K562 (cell line): ENCODE data around the gene ERVFRD-1. TPM values are rescaled to one million over a fixed set of nuclear protein-coding genes. Genes with fewer than 3 reads are reported as not detected.
A peak's percentile ranks its signal among the peaks of the same experiment; 100 is the strongest.

ENCODE experiments used
- C11orf30 ChIP-seq: fragments of 450-650 bp; IDR thresholded peaks from 2 replicates; pipeline ENCODE4 v1.6.1; 2016; ENCODE audit warnings: low read depth, mild to moderate bottlenecking
- FIP1L1 ChIP-seq: fragments of 200-400 bp; formaldehyde crosslinking; IDR thresholded peaks from 2 replicates; pipeline ENCODE4 v1.6.1; 2018; ENCODE audit warnings: mild to moderate bottlenecking, low read depth, low read length; ENCODE audit not compliant: poor library complexity, severe bottlenecking
- JUNB ChIP-seq: fragments of 450-650 bp; formaldehyde crosslinking; conservative IDR thresholded peaks from 2 replicates; pipeline ENCODE4 v1.4.0; 2020; ENCODE audit warnings: mild to moderate bottlenecking
- MAFF ChIP-seq: IDR thresholded peaks from 2 replicates; pipeline ENCODE4 v1.6.1; 2012; ENCODE audit warnings: low read length, improper control_type of control experiment
- MAZ ChIP-seq, 2 experiments: fragments of 450-650 bp in 1 of 2; sonication (generic) in 1 of 2; formaldehyde crosslinking; IDR thresholded peaks in 1 of 2; conservative IDR thresholded peaks in 1 of 2; 2 replicates each; pipeline versions ENCODE4 v1.4.0 to v1.5.0; 2020; ENCODE audit warnings: mild to moderate bottlenecking in 1 of 2, missing genetic modification reagents in 1 of 2
- MCM3 ChIP-seq: fragments of 450-650 bp; IDR thresholded peaks from 2 replicates; pipeline ENCODE4 v1.6.1; 2016
- NEUROD1 ChIP-seq: fragments of 150-350 bp; IDR thresholded peaks from 2 replicates; pipeline ENCODE4 v1.6.1; 2014; ENCODE audit warnings: borderline replicate concordance, low read length, low read depth; ENCODE audit not compliant: partially characterized antibody
- TRIM24 ChIP-seq, 2 experiments: fragments of 450-650 bp; IDR thresholded peaks; 2 replicates each; pipeline ENCODE4 v1.6.1; 2016
- ZEB2 ChIP-seq: fragments of 450-650 bp; IDR thresholded peaks from 2 replicates; pipeline ENCODE4 v1.6.1; 2016
- polyA plus RNA-seq, 8 experiments: library from polyadenylated mRNA; depleted of rRNA in 4 of 8; stranded (reverse) in 5 of 8; unstranded in 3 of 8; fragments of >200 nt; fragmentation: Nextera tagmentation in 2 of 8; fragmentation: Illumina TruSeq in 1 of 8; extraction: Ambion mirVana in 2 of 8; extraction: Trizol in 1 of 8; gene quantifications; 2 replicates each; pipeline versions ENCODE4 v1.2.1 to v1.2.3, GENCODE V29; 2011 to 2014; ENCODE audit warnings: inconsistent platforms in 1 of 8, missing spikeins in 1 of 8
- total RNA-seq, 7 experiments: library from RNA; depleted of rRNA in 6 of 7; stranded (reverse); fragments of >200 nt in 6 of 7; fragmentation: Illumina TruSeq in 2 of 7; extraction: Trizol in 2 of 7; gene quantifications; 2 replicates each; pipeline versions ENCODE4 v1.2.1 to v1.2.3, GENCODE V29; 2011 to 2021; ENCODE audit warnings: low replicate concordance in 1 of 7
- TF ChIP-seq, protein P1 (sequence below), 3 experiments: fragments of 200-800 bp in 1 of 3; fragments of 250-450 bp in 1 of 3; fragments of 450-650 bp in 1 of 3; sonication (Bioruptor Pico) in 1 of 3; sonication (Bioruptor generic) in 1 of 3; formaldehyde crosslinking in 1 of 3; IDR thresholded peaks; 2 replicates each; pipeline versions ENCODE4 v1.6.1 to v1.8.0; 2016 to 2022; ENCODE audit warnings: mild to moderate bottlenecking in 2 of 3, missing genetic modification characterization in 2 of 3, missing compliant biosample characterization in 1 of 3, moderate library complexity in 1 of 3
- TF ChIP-seq, protein P2 (sequence below): sonication (generic); formaldehyde crosslinking; IDR thresholded peaks from 2 replicates; pipeline ENCODE4 v1.9.0; 2022; ENCODE audit warnings: mild to moderate bottlenecking, missing genetic modification reagents
- TF ChIP-seq, protein P3 (sequence below): IDR thresholded peaks from 2 replicates; pipeline ENCODE4 v1.6.1; 2014; ENCODE audit warnings: antibody characterized with exemption
- TF ChIP-seq, protein P4 (sequence below): fragments of 450-650 bp; IDR thresholded peaks from 2 replicates; pipeline ENCODE4 v1.6.1; 2016
- TF ChIP-seq, protein P5 (sequence below), 2 experiments: IDR thresholded peaks in 1 of 2; conservative IDR thresholded peaks in 1 of 2; 2 replicates each; pipeline ENCODE4 v1.6.1; 2016; ENCODE audit warnings: low read depth in 2 of 2, mild to moderate bottlenecking in 1 of 2, missing compliant biosample characterization in 1 of 2, missing genetic modification characterization in 1 of 2, moderate library complexity in 1 of 2
- TF ChIP-seq, protein P6 (sequence below): fragments of 450-650 bp; IDR thresholded peaks from 2 replicates; pipeline ENCODE4 v1.6.1; 2016; ENCODE audit warnings: missing biosample characterization, missing genetic modification characterization

ERVFRD-1 gene
- total and polyA plus RNA-seq, 9 of the 15 experiments (the other 6 are each of a cell fraction or from before 2014, with no cell fraction given) = 0.05 to 0.14 (median 0.09) TPM; not detected in 2

DNA sequence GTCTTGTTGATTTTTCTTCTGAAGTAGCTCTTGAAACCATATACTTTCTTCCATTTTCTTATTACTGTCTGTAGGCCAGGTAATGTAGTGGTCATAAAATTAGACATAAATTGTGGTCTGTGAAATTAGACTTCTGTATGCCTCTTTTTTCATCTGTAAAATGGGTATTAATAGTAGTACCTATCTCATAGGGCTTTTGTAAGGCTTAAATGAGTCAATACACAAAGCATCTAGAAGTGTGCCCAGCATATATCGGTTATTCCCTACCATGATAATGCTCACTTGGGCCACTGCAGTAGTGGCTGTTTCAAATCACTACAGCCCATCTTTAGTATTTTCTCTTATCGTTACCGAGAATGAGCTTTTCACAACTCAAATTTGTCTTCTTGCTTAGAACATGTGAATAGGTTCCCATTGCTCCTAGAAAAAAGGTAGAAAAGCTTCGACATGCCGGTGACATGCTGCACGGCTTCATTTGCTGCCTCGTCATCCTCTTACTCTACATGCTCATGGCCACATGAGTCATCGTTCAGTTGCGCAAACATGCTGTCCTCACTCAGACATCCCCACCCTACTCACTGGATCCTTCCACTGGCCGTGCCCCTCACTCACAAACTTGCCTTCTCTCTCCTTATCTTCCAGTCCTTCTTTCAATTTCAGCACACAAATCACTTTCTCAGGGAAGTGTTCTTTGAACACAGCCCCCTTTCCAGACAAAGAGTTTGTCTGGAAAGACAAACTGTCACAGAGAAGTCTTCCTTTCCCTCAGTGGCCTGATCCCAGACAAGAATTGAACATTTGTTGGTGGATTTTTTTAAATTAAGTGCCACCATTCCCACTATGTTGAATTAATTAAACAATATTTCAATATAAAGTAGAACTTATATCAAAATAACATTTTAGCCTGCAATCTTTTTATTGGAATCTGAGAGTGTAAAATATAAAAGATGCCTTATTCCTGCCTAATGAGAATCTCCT, 32.2 kb upstream of the ERVFRD-1 start (continued):
- TF ChIP-seq, protein P1, sequence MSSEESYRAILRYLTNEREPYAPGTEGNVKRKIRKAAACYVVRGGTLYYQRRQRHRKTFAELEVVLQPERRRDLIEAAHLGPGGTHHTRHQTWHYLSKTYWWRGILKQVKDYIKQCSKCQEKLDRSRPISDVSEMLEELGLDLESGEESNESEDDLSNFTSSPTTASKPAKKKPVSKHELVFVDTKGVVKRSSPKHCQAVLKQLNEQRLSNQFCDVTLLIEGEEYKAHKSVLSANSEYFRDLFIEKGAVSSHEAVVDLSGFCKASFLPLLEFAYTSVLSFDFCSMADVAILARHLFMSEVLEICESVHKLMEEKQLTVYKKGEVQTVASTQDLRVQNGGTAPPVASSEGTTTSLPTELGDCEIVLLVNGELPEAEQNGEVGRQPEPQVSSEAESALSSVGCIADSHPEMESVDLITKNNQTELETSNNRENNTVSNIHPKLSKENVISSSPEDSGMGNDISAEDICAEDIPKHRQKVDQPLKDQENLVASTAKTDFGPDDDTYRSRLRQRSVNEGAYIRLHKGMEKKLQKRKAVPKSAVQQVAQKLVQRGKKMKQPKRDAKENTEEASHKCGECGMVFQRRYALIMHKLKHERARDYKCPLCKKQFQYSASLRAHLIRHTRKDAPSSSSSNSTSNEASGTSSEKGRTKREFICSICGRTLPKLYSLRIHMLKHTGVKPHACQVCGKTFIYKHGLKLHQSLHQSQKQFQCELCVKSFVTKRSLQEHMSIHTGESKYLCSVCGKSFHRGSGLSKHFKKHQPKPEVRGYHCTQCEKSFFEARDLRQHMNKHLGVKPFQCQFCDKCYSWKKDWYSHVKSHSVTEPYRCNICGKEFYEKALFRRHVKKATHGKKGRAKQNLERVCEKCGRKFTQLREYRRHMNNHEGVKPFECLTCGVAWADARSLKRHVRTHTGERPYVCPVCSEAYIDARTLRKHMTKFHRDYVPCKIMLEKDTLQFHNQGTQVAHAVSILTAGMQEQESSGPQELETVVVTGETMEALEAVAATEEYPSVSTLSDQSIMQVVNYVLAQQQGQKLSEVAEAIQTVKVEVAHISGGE (CRISPR knock-in tag; IDR thresholded peaks at IDR 0.05) = peak in 1 of 3 experiments; percentile 66; a peak in 2 of 6 replicates
- no peak for TF ChIP-seq MCM3
- TF ChIP-seq MAFF = peak; percentile 87
- TF ChIP-seq, protein P2, sequence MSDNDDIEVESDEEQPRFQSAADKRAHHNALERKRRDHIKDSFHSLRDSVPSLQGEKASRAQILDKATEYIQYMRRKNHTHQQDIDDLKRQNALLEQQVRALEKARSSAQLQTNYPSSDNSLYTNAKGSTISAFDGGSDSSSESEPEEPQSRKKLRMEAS = peak; percentile 86
- peak; percentile 94 for TF ChIP-seq C11orf30
- TF ChIP-seq, protein P3, sequence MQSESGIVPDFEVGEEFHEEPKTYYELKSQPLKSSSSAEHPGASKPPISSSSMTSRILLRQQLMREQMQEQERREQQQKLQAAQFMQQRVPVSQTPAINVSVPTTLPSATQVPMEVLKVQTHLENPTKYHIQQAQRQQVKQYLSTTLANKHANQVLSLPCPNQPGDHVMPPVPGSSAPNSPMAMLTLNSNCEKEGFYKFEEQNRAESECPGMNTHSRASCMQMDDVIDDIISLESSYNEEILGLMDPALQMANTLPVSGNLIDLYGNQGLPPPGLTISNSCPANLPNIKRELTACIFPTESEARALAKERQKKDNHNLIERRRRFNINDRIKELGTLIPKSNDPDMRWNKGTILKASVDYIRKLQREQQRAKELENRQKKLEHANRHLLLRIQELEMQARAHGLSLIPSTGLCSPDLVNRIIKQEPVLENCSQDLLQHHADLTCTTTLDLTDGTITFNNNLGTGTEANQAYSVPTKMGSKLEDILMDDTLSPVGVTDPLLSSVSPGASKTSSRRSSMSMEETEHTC = peak; percentile 67
- peak; percentile 64; the same call in 1 of the 2 replicates for TF ChIP-seq ZEB2
- peak; percentile 77 for TF ChIP-seq NEUROD1
- peak; percentile 95 for TF ChIP-seq JUNB (CRISPR knock-in tag)
- TF ChIP-seq, protein P4, sequence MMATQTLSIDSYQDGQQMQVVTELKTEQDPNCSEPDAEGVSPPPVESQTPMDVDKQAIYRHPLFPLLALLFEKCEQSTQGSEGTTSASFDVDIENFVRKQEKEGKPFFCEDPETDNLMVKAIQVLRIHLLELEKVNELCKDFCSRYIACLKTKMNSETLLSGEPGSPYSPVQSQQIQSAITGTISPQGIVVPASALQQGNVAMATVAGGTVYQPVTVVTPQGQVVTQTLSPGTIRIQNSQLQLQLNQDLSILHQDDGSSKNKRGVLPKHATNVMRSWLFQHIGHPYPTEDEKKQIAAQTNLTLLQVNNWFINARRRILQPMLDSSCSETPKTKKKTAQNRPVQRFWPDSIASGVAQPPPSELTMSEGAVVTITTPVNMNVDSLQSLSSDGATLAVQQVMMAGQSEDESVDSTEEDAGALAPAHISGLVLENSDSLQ = peak; percentile 76
- TF ChIP-seq, protein P5, sequence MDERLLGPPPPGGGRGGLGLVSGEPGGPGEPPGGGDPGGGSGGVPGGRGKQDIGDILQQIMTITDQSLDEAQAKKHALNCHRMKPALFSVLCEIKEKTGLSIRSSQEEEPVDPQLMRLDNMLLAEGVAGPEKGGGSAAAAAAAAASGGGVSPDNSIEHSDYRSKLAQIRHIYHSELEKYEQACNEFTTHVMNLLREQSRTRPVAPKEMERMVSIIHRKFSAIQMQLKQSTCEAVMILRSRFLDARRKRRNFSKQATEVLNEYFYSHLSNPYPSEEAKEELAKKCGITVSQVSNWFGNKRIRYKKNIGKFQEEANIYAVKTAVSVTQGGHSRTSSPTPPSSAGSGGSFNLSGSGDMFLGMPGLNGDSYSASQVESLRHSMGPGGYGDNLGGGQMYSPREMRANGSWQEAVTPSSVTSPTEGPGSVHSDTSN (CRISPR knock-in tag; IDR thresholded peaks at IDR 0.05; ENCODE audit: low read depth) = no peak
- TF ChIP-seq, protein P5 (tag; conservative IDR thresholded peaks at IDR 0.05; ENCODE audit: low read depth) = peak; percentile 85
- TF ChIP-seq TRIM24 (IDR thresholded peaks at IDR 0.05) = peak; percentile 98
- TF ChIP-seq FIP1L1 = no peak
- peak in 1 of 2 experiments; percentile 50; a peak in 1 of 4 replicates for TF ChIP-seq MAZ (CRISPR knock-in tag; conservative IDR thresholded peaks at IDR 0.05 in 1 of 2, IDR thresholded peaks at IDR 0.05 in 1 of 2)
- TF ChIP-seq, protein P6, sequence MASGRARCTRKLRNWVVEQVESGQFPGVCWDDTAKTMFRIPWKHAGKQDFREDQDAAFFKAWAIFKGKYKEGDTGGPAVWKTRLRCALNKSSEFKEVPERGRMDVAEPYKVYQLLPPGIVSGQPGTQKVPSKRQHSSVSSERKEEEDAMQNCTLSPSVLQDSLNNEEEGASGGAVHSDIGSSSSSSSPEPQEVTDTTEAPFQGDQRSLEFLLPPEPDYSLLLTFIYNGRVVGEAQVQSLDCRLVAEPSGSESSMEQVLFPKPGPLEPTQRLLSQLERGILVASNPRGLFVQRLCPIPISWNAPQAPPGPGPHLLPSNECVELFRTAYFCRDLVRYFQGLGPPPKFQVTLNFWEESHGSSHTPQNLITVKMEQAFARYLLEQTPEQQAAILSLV (tag) = peak; percentile 97
